Measurements from ENCODE around the gene TRPC4AP.

- no peak for TF ChIP-seq POU6F1 (CRISPR knock-in tag; IDR thresholded peaks at IDR 0.05; ENCODE audit: borderline replicate concordance, low read depth)
- TF ChIP-seq TCF4 (CRISPR knock-in tag; IDR thresholded peaks at IDR 0.05; ENCODE audit: borderline replicate concordance): no peak
- no peak for TF ChIP-seq CREB5 (CRISPR knock-in tag; IDR thresholded peaks at IDR 0.05; ENCODE audit: low read depth)
- TF ChIP-seq ARNTL (CRISPR knock-in tag; IDR thresholded peaks at IDR 0.05; ENCODE audit: borderline replicate concordance, low read depth): no peak
- TF ChIP-seq SNAI2 (CRISPR knock-in tag; IDR thresholded peaks at IDR 0.05): no peak
- TF ChIP-seq CSDC2 (CRISPR knock-in tag; IDR thresholded peaks at IDR 0.05): no peak
- no peak for TF ChIP-seq PATZ1 (CRISPR knock-in tag; IDR thresholded peaks at IDR 0.05; ENCODE audit: borderline replicate concordance)
- TF ChIP-seq ZC3H10 (CRISPR knock-in tag; IDR thresholded peaks at IDR 0.05): no peak
- no peak for TF ChIP-seq ZNF565 (CRISPR knock-in tag; conservative IDR thresholded peaks at IDR 0.05; ENCODE audit: low read depth)
- no peak for TF ChIP-seq ZFP3 (CRISPR knock-in tag; IDR thresholded peaks at IDR 0.05)
Measured at GRCh38 chr20:35063168-35063567, 29.4 kb downstream of the TRPC4AP start.
